ENCODE data around the gene GOLGA6L22.
"Not testable (repeated sequence)": the region's sequence is repeated elsewhere in the genome, so short reads cannot be mapped to it uniquely, and the experiment has no call there.

GRCh38 chr15:22494490-22495113 lies 35.9 kb downstream of the GOLGA6L22 start:
- not testable (repeated sequence) for TF ChIP-seq CHD4 (IDR thresholded peaks at IDR 0.05; ENCODE audit: borderline replicate concordance); CTCF (IDR thresholded peaks at IDR 0.05); USF2 (IDR thresholded peaks at IDR 0.05); POLR2AphosphoS2 (conservative IDR thresholded peaks at IDR 0.05; ENCODE audit: low read length); EP300 (IDR thresholded peaks at IDR 0.05); SMC3 (IDR thresholded peaks at IDR 0.05)
- TF ChIP-seq POLR2A (IDR thresholded peaks at IDR 0.05; ENCODE audit: low read length): peak; percentile 35
